T-helper 1 cell (primary cell): Measurements from ENCODE around the gene FLT3.
"Not testable (repeated sequence)": the region's sequence is repeated elsewhere in the genome, so short reads cannot be mapped to it uniquely, and the experiment has no call there.

Source experiments
- DNase-seq, 5 donors: peaks; one replicate each; pipeline ENCODE4 v3.0.0-alpha.2; 2012 to 2020

The FLT3 gene

GRCh38 chr13:27970382-27971235 lies 129.8 kb downstream of the FLT3 start:
- DNase-seq = no peak

GRCh38 chr13:27969866-27970229 lies 130.5 kb downstream of the FLT3 start:
- no peak for DNase-seq

- DNase-seq = no peak
These were observed 131.1 kb downstream of the FLT3 start, which contains the start of gene CDX2 for GRCh38 chr13:27969082-27969865. CDX2 (minus strand) TSS chr13:27969315; CDS start chr13:27969006, 309 bp downstream.

GRCh38 chr13:27968316-27969081 lies 131.9 kb downstream of the FLT3 start:
- DNase-seq = no peak

GRCh38 chr13:27967736-27968315 lies 132.6 kb downstream of the FLT3 start:
- no peak for DNase-seq

- DNase-seq = no peak
These were observed 133.1 kb downstream of the FLT3 start for GRCh38 chr13:27967203-27967735.

GRCh38 chr13:27966641-27967202 lies 133.7 kb downstream of the FLT3 start:
- DNase-seq = no peak

GRCh38 chr13:27965740-27966640 lies 134.4 kb downstream of the FLT3 start:
- DNase-seq = no peak

GRCh38 chr13:27965343-27965739 lies 135.0 kb downstream of the FLT3 start:
- DNase-seq = no peak

GRCh38 chr13:27964741-27965323 lies 135.5 kb downstream of the FLT3 start:
- no peak for DNase-seq

GRCh38 chr13:27964206-27964605 lies 136.2 kb downstream of the FLT3 start:
- not testable (repeated sequence) for DNase-seq

GRCh38 chr13:27963491-27963890 lies 136.9 kb downstream of the FLT3 start:
- no peak for DNase-seq

- DNase-seq = no peak
These were observed 137.4 kb downstream of the FLT3 start for GRCh38 chr13:27962982-27963381.

GRCh38 chr13:27962128-27962841 lies 138.1 kb downstream of the FLT3 start:
- no peak for DNase-seq

- no peak for DNase-seq
These were observed 138.9 kb downstream of the FLT3 start for GRCh38 chr13:27961227-27962085.

GRCh38 chr13:27960362-27961226 lies 139.8 kb downstream of the FLT3 start:
- DNase-seq = peak in 1 of 5 donors; percentile 32

GRCh38 chr13:27959976-27960361 lies 140.4 kb downstream of the FLT3 start:
- no peak for DNase-seq
